Lower leg skin (tissue), 3 donors: ENCODE measurements around the gene KIF1A.

Experiments used
- CTCF ChIP-seq, 3 donors: fragments of 450-650 bp; IDR thresholded peaks; one replicate each; pipeline ENCODE4 v1.5.1; 2016; ENCODE audit warnings: antibody characterized with exemption in 3 of 3, mild to moderate bottlenecking in 3 of 3, moderate library complexity in 2 of 3
- POLR2A ChIP-seq, 2 donors: fragments of 450-650 bp; IDR thresholded peaks; one replicate each; pipeline ENCODE4 v1.6.1; 2016 to 2017; ENCODE audit warnings: antibody characterized with exemption in 2 of 2, mild to moderate bottlenecking in 1 of 2, moderate library complexity in 1 of 2

DNA sequence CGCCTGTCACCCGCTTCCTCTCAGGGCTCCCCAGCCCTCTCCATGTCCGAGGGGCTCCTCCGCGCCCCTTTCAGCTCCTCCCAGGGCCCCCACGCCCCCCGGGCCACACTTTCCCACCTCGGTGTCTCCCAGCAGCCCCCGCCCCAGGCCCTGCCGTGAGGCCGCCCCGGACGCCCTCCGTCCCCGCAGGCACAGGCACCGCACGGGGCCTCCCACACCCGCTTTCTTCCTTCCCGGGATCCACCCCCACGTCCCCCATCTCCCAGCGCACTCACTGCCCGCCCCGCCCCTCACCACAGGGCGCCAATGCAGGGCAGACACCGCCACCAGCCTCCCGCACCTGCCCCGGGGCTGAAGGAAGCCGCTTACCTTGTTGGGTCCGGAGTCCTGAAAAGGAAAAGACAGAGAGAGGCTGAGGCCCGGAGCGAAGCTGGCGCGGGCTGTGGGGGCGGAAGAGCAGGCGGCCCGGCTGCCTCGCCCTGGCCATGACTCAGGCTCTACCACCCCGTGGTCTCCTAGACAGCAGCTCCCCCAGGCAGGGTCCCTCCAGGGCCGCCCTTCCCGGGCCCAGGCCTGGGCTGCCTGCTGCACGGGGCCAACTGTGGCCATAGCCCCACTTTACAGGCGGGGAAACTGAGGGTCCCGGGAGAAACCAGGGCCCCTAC is 37.7 kb downstream of the KIF1A start:
- TF ChIP-seq CTCF (IDR thresholded peaks at IDR 0.05) (no peak), POLR2A (IDR thresholded peaks at IDR 0.05) (no peak)
